GM18526 (cell line): ENCODE measurements around the gene ISL1.

ENCODE experiments used
- POLR2A ChIP-seq: IDR thresholded peaks from 3 replicates; pipeline ENCODE4 v1.6.1; 2011; ENCODE audit not compliant: insufficient read length; ENCODE audit errors: extremely low read depth

The ISL1 gene

DNA sequence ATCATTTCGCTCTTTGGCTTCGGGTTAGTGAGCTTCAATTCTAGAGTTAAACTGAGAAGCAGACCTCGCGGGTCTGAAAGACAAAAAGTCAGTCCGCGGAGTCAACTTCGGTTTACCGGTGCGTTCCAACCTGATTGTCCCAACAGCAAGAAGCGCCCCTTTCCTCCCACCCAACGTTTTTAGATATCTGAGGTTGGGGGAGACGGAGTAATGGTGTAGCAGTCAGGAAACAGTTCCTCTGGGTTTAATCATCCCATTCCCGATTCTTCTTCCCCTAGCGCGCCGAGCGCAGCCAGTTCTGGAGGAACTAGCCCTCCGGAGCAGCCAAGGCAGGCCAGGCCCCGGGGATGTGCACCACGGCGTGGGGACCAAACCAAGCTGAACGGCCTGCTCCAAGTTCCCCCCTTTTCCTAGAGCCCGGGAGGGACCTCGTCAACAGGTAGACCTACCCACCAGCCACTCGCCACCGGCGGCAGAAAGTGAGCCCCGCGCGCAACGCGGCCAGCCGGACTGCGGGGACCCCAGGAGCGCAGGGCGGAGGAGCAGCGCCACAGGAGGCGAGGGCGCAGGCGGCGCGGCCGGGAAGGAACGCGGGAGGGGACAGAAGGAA, 622 bp upstream of the ISL1 start:
- TF ChIP-seq POLR2A: no peak

DNA sequence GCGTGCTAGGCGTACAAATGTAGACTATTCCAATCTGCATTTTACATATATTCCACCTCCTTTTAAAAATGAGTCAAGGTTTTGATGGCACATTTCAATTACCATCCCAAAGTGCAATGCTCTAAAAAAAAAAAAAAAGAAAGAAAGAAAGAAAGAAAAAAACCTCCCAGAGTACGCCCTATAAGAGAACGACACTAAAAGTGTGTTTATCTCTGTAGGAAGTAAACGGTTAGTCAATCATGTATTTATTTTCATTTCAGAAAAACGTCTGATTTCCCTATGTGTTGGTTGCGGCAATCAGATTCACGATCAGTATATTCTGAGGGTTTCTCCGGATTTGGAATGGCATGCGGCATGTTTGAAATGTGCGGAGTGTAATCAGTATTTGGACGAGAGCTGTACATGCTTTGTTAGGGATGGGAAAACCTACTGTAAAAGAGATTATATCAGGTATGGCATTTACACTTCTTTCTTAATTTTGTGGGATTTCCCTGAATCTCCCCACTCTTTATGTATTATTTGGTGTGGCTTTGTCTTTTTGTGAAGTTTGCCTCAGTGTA, 1.1 kb downstream of the ISL1 start:
- no peak for TF ChIP-seq POLR2A

DNA sequence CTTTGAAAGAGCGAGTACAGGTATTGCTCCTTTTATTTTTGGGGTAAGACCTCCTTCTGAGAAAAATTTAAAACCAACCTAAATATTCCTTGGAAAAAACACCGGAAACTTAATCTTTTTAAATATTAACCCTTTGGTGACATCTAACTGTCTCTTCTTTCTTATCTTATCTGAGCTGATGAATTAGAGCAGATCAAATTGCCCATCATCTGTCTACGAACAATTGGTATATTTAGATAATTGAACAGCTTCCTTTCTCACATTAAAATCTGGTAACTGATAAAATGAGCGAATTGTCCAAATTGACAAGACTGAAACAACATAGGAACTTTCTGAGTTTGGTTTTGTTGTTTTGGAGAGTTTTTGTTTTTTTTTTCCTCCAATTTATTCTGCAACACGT, 2.0 kb downstream of the ISL1 start:
- TF ChIP-seq POLR2A: no peak

DNA sequence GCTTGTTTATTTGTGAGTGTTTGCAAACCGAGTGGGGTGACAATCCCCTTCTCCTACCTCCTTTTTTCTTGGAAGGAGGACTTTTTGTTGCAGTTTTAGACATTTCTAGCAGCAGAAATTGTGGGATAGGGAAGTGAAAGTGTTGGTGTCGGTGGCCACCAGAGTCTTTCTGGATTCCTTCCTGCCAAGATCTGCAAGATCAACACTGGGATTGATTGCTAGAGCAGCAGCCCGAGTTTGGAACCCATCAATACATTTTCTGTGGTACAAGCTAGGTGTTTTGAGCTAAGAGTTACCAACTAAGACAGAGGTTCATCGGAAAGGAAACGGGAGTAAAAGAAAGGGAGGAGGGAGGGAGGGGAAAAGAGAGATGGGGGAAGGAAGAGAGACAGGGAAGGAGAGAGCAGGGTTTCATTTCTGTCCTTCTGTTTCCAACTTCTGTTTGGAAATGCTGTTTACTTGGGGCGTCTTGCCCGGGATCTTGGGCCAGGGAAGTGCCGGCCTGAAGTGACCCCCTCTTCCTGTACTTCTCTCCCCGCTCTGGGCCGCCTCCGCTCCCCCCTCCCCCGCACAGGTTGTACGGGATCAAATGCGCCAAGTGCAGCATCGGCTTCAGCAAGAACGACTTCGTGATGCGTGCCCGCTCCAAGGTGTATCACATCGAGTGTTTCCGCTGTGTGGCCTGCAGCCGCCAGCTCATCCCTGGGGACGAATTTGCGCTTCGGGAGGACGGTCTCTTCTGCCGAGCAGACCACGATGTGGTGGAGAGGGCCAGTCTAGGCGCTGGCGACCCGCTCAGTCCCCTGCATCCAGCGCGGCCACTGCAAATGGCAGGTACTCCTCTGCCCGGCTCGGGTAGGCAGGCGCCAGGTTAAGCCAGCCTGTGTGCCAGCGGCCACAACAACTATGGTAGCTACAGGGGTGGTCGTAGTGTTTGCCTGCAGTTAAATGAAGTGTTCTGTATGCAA, 4.0 kb downstream of the ISL1 start:
- no peak for TF ChIP-seq POLR2A

DNA sequence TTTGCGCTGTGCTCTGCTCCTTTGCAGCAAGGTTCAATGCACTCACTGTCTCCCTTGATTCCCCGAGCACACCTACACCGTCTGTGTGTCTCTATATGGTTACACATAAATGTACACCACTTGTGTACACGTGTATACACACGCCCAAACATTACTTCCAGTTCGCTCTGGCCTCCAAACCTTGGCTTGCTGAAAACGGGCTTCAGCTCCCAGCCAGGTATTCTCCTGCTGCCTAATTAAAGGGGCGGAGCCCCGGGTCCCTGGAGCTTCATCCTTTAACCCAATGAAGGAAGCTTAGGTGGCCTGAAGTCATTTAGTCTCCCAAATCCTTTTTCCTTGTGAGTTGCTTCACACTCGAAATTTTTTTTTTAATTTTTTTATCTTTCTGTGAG, 4.6 kb downstream of the ISL1 start:
- no peak for TF ChIP-seq POLR2A

DNA sequence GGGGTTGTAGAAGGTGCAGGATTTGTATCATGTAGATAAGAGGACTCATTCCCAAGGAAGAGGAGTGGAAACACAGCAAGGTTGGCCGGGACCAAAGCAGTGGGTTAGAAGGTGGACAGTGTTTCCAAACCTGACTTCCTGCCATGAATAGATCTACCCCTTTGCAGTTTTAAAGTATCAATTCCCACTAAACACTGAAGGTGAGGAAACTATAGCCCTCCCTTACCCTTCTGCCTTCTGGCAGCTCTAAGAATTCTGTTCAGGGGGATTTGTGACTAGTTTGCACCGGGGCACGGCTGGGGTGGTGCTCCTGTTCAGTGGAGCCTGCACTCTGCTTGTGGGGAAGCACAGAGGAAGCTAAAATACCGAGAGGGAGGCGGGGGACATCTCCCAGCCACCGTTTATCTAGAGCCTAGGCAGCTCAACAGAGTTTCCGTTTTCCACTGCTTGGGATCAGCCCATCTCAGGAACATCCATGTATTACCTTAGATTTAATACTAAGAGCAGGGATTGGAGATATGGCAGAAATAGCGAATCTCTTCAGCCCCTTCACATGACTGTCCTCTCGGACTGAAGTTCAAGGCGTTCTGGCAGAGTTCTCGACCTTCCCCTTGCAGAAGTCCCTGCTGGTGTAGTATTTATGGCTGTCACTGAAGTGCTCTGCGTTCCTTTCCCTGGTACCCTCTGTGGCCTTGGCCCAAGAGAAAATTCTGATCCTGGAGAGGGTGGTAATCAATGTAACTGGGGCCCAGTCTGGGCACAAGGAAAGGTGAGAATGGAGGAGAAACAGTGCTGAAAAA, 5.4 kb downstream of the ISL1 start:
- no peak for TF ChIP-seq POLR2A

DNA sequence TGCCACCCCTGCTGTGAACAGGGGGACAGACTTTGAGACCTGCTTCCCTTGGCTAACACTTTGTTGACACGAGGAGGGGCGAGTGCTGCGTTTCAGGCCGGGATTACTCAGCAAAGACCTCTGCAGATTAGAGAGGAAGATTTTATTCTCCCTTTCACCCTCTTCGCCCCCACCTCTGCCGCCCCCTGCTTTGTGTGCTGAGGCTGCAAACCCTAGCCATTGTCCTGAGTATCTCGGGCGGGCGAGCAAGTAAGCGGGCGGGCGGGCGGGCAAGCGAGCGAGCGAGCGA, 6.0 kb downstream of the ISL1 start:
- TF ChIP-seq POLR2A: no peak

DNA sequence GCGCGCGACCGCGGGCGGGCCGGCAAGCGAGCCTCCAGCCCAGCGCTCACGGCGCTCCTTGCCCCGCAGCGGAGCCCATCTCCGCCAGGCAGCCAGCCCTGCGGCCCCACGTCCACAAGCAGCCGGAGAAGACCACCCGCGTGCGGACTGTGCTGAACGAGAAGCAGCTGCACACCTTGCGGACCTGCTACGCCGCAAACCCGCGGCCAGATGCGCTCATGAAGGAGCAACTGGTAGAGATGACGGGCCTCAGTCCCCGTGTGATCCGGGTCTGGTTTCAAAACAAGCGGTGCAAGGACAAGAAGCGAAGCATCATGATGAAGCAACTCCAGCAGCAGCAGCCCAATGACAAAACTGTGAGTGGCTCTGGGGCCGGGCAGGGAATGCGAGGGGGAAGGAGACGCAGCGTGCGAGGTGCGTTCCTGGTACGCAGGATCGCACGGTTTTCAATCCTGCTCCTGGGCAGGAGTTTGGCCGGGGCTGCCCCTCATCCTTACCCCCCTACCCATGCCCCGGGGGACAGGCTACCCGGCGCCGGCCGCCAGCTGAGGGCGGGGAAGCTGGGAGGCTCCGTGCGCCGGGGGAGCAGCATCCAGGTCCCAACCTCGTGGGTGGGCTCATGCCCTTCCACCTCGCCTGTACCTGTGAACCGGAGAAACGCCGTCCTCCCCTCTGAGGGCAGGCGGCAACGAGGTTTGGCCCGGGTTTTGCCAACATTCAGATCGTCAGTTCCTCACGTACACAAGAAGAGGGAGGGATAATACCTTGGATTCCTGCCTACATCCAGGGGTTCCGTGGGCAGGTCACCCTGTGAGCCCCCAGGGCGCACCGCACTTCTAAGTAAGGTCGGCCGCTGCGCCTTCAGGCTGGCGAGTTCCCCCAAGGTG, 6.6 kb downstream of the ISL1 start:
- no peak for TF ChIP-seq POLR2A

DNA sequence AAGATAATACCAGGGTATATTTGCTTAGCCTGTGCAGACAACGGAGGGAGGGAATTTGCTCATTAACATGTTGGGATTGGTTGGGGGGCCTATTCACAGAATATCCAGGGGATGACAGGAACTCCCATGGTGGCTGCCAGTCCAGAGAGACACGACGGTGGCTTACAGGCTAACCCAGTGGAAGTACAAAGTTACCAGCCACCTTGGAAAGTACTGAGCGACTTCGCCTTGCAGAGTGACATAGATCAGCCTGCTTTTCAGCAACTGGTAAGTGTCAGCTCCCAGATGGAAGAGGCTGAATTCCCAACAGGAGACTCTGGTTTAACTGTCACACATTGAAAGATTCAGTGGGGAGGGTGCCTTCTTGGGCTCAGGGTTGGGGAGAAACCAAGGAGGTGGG, 7.9 kb downstream of the ISL1 start:
- TF ChIP-seq POLR2A: no peak

DNA sequence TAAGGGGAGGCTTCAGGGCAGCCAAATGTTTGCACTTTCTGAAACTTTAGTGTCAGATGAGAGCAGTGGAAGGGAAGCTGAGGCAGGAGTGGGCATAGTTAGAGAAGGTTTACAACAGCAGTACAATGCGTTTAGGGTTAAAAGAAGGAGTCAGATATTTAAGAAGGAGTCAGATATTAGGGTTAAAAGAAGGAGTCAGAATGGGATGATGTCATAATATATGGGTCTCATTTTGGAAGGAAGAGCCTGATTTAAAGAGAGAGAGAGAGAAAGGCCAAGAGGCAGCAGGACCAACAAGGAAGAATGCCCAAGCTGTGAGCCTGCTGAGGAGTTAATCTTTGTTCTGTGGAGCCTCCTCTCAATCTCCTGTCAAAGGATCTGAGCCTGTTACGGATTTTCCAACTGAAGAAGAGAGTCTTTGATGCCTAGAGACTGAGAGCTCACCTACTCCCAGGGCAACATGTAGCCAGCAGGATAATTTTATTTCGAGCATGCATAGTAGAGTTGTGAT, 9.5 kb downstream of the ISL1 start:
- no peak for TF ChIP-seq POLR2A

DNA sequence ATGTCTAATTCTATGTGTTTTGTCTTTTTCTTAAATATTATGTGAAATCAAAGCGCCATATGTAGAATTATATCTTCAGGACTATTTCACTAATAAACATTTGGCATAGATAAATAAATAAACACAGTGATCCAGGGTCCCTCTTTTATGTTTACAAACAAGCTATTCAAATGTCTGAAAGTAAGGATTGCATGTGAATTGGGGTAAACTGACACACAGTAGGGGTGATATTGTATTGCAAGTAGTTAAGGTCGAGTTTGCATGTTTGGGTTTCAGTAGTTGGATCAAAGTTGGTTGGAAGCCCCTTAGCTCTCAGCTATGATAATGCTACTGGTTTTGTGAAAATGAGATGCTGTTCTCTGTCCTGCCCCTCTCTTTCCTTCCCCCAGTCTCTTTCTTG, 11.4 kb downstream of the ISL1 start:
- no peak for TF ChIP-seq POLR2A

DNA sequence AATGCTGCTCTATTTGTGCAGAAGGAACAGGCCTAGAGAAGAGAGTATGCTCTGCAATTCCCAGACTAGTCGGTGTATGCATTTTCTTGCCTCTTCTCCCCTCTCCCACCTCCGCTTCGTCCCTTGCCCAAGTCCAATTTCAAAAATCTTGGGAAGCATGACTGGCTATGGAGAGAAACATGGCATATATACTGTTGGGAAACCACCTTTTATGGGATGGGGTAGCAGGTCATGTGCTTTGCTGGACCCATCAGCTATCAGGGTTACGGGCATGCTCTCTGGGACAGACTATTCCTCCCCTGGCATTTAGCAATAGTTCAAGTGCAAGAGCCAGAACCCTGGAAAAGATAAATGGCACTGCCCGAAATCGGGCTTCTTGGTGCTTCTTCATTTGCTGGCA, 12.0 kb downstream of the ISL1 start:
- no peak for TF ChIP-seq POLR2A

DNA sequence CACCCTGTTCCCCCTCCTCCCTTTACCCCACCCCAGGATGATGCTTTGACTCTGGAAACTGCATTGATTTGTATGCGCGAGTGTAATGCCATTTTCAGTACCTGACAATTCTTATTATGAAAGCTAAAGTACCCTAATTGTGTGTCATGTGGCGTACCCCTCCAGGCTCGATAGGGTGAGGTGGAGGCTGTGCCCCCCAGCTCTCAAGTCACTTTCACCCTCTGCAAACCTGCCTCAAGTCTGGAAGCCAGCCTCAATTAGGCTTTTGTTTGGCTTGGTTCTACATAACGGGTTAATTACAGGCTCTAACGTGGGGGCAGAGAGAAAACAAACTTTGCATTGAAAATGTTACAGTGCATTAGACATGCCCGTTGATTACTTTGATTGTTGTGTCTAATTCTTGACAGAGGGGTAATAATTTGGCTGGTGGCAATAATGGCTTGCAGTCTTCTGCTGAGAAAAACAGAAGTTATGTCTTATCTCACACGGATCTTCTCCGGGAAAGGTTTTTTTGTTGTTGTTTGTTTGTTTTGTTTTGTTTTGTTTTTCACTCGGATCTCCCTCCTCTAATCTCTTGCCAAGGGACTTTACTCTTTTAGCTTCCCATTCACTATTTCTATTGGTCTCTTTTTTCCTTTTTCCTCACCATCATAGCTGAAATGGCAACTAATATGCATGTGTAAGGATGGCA, 12.6 kb downstream of the ISL1 start:
- TF ChIP-seq POLR2A: no peak

DNA sequence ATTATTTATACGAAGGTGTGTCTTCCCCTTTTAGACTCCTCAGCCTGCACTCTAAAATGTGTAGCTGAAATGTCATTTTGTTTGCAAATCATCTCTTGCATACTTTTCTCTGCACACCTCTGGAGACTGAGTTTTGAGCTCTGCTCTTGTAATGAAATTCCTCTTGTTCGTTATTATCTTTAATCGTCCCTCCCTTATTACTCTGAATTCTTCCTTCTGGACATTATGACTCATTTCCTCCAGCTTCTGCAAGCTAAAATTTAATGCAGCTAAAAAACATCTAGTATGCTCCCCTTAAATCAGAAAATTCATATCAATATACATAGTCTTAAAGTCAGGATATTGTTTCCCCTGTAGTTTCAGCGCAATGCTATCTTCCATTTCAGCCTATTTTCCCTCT, 13.5 kb downstream of the ISL1 start:
- no peak for TF ChIP-seq POLR2A
